MM.1S (cell line): Measurements from ENCODE around the gene MRPL20.

Experiments
- EZH2 ChIP-seq: fragments of 300-600 bp; sonication (generic); optimal IDR thresholded peaks from 2 replicates; pipeline ENCODE3; 2017; ENCODE audit warnings: low read depth, mild to moderate bottlenecking, antibody characterized with exemption, low read length, mixed read lengths
- EZH2phosphoT487 ChIP-seq: fragments of 300-600 bp; sonication (generic); IDR thresholded peaks from 2 replicates; pipeline ENCODE4 v1.6.1; 2018; ENCODE audit warnings: antibody characterized with exemption, low read length
- TF ChIP-seq, protein P1 (sequence below): fragments of 300-600 bp; sonication (generic); IDR thresholded peaks from 2 replicates; pipeline ENCODE4 v1.5.1; 2016; ENCODE audit warnings: antibody characterized with exemption, low read length, mixed read lengths

- TF ChIP-seq, protein P1, sequence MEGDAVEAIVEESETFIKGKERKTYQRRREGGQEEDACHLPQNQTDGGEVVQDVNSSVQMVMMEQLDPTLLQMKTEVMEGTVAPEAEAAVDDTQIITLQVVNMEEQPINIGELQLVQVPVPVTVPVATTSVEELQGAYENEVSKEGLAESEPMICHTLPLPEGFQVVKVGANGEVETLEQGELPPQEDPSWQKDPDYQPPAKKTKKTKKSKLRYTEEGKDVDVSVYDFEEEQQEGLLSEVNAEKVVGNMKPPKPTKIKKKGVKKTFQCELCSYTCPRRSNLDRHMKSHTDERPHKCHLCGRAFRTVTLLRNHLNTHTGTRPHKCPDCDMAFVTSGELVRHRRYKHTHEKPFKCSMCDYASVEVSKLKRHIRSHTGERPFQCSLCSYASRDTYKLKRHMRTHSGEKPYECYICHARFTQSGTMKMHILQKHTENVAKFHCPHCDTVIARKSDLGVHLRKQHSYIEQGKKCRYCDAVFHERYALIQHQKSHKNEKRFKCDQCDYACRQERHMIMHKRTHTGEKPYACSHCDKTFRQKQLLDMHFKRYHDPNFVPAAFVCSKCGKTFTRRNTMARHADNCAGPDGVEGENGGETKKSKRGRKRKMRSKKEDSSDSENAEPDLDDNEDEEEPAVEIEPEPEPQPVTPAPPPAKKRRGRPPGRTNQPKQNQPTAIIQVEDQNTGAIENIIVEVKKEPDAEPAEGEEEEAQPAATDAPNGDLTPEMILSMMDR = peak; percentile 62
- TF ChIP-seq EZH2 = no peak
- no peak for TF ChIP-seq EZH2phosphoT487
Measured at GRCh38 chr1:1402072-1402900, 4.8 kb downstream of the MRPL20 start.
